CD4-positive, alpha-beta T cell treated with Interleukin-21 for 1 hour (primary cell): ENCODE results near the gene SULT2B1.
"Not testable (repeated sequence)": the region's sequence is repeated elsewhere in the genome, so short reads cannot be mapped to it uniquely, and the experiment has no call there.

Source experiments
- DNase-seq: peaks from one replicate; pipeline ENCODE4 v3.0.0-alpha.2; 2020

Gene SULT2B1

DNA sequence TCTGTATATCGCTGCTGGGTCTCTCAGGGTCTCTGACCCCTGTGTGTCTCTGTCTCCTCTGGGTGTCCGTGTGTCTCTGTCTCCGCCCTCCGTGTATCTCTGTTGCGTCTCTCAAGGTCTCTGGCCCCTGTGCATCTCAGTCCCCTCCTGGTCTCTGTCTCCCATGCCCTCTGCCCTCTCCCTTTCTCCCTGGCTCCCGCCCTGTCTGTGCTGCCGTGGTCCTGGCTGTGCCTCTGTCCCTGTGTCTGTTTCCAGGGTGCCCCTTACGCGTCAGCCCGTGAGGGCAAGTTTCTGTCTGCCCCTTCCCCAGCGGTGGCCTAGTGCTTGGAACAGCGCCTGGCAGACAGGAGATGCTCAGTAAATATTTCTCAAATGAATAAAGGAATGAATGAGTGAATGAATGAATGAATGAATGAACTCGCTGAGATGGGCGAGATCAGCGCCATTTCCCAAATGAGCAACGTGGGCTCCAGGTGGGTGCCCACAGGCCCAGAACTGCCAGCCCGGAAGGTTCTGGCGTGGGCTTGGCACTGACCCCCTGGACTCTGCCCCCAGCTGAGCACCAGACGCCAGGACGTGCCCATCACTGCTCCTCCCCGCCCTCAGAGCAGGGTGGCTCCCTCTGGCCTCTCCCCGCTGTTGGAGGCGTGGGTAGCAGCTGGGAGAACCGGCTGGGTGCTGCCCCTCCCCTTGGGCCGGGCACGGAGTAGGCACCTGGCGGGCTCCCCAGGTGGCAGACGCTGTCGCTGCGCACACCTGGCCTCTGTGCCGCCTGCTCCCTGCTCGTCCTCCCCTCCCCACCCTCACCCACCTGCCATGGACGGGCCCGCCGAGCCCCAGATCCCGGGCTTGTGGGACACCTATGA is at the start of gene SULT2B1:
Gene SULT2B1 (plus strand): TSS at position 736 of the 866 bp plus-strand sequence. CDS start 81 bp downstream, at position 817.
- DNase-seq, result no peak

DNA sequence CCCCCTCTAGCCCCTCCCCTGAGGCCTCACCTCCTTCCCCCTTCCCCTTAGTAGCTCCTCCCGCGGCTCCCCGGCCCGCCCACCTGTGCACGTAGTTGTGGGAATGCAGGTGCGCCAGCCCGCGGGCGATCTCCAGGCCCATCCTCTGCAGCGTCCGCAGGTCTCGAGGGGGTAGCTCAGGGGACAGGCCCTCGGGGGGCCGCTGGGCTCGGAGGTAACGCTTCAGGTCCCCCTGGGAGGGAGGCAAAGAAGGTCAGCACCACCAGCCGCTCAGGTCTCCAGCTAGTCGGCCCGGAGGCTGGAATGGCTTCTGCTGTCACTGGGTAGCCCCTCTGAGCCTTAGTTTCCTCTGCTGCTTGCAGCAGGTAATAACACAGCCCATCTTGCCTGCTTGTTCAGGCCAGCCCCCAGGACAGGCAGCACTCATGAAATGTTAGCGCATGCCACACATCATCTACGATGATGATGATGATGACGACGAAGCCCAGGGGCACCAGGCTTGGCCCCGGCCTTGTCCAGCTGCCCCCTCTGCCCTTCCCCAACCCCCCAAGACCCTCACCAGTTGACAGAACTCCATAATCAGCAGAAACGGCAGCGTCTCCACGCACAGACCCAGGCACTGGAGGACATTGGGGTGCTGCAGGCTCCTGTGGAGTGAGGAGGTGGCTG is 49.5 kb upstream of the SULT2B1 start:
- DNase-seq, result no peak

DNA sequence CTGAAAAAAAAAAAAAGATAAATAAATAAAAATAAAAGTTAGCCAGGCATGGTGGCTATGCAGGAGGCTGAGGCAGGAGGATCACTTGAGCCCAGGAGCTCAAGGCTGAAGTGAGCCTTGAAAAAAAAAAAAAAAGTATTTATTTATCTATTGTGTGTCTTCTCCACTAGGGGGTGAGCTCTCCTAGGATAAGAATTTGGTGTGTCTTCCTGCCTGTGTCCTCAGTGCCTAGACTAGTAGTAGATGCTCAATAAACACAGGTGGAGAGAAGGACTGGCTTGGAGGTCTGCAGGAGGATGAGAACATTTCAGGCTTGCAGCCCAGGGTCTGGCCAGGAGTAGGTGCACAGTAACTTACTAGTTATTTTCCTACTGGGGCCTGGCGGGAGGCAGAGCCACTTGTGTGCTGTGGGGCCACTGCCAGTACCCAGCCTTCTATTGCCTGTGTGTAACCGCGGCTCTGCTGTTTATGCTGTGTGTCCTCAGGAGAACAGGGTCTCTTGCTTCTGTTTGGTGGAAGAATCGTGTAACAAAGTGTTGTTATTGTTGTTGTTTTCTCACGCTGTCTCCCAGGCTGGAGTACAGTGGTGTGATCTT is 45.7 kb upstream of the SULT2B1 start:
- DNase-seq, result peak; percentile 74

DNA sequence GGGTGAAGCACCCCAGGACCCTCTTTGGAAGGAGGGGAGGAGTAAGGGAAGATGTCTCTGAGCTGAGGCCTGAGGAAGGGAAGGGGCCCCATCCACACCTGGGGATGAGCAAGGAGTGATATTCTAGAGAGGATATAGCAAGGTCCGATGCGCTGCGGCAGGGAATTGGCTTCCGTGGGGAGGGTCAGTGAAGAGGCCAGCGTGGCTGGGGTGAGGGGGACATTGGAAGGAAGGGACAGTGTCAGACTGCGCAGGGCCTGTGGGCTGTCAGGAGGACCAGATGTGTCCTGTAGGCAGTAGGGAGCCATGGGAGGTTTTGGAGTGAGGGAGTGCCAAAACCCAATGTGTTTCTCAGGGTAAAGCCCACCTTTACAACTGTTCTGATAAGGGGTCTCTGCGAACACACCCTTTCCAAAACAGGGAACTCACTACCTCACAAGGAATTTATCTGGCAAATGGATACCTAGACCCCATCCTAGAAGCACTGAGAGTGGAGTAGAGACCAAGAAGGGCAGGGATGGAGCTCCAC is 44.0 kb upstream of the SULT2B1 start:
- DNase-seq, result no peak

DNA sequence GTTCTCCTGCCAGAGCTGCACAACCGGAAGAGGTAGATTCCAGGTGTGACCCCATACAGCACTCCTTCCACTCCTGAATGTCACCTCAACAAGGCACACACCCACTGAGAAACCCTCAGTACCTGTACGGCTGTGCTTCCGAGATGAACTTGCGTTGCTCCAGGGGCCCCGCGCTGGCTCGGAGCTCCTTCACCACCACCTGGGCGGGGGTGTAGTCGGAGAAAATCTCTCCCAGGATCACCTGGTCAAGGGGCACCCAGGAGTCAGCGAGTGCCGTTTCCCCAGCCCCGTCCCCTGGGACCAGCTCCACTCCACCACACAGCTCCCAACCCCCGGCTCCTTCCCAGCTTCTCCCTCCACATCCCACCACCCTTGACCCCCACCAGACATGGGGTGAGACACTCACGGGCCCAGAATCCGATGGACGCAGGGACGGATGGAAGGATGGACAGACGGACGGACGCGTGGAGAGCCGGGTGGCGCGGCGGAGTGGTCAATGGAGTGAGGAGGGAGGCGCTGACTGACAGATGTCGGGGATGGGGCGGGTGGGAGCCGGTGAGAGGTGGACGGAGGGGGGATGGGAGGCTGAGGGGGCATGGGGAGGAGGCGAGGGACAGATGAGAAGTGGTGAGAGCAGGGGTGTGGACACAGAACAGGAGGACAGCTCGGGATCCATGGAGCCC is 43.1 kb upstream of the SULT2B1 start:
- no peak for DNase-seq

DNA sequence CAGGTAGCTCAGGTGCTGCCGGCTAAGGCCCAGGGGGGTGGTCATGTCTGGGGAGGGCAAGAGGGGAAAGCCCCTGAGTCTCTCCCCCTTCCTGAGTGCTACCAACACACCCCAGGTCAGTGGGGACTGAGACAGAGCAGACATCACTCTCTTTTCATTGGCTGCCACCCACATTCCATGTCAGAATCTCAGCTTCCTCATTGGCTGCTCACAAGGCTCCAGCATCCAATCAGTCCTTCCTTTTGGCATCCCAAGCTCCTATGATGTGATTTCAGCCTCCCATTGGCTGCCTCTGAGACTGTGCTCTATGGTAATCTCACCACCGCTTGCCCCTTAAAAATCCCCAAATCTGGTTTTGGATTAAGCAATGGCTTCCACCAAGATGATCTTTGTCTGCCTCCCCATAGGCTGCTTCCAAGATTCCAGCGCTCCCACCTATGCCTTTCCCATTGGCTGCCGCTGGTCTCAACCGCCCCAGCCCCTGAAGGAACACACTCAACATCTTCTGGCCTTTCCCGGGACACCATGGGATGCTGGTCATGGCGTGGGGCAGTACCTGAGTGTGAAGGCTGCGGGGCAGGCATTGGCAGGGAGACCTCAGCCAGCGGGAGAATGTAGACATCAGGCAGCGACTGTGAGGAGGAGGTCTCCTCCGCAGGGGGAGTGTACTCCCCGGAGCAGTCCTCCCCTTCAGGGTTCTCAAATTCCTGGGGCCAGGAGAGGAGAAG is 42.3 kb upstream of the SULT2B1 start:
- DNase-seq, result no peak

DNA sequence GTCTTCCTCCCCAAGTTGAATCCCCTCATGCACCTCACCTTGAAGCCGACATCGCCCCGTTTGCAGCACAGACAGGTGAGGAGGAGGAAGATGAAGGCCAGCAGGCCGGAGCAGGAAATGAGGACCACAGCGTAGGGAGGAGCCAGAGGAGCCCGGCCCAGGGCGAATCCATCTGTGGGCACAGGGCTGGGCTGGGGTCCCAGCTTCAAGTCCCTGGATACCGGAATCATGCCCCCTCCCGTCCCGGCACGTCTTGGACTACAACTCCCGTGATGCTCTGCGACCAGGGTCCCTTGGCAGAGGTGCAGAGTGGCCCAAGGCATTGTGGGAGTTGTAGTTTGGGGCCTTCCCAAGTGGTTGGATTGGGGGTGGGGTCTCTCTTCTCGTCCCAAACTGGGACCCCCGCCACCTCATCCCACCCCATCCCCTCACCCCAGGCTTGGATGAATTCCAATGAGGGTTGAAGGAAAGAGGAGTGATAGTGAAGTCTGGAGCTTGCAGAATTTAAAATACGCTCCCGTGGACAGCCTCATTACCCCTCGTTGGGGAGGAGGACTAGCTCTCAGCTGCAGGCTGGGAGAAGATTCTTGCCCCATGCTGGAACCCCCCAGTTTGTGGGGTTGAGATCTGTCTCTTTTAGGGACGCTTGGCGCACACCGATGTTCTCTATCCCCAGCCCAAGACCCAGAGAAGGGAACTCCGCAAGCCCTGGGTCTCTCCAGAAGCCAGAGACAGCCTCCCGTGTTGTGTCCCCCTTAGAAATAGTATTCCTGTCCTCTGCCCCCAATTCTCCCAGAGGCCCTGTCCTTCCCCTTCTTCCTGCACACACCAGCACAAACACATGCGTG is 41.3 kb upstream of the SULT2B1 start:
- DNase-seq, result peak; percentile 78

DNA sequence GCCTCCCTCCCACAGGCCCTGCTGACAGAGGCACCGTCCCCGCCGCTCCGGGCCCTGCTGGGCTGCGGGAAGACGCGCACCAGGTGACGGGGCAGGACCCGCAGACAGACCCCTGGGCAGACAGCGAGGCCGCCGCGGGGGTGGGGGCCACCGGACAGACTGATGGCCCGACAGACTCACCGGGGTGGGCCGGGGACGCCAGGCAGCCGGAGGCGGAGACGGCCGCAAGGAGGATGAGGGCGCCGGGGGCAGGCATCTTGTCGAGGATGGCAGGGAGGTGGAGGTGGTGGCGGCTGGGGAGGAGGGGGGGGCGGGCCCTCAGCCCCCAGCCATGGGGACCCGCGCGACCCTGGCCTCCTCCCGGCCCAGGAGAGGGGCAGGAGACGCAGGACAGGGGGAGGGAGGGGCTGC is 40.6 kb upstream of the SULT2B1 start:
- DNase-seq, result no peak

DNA sequence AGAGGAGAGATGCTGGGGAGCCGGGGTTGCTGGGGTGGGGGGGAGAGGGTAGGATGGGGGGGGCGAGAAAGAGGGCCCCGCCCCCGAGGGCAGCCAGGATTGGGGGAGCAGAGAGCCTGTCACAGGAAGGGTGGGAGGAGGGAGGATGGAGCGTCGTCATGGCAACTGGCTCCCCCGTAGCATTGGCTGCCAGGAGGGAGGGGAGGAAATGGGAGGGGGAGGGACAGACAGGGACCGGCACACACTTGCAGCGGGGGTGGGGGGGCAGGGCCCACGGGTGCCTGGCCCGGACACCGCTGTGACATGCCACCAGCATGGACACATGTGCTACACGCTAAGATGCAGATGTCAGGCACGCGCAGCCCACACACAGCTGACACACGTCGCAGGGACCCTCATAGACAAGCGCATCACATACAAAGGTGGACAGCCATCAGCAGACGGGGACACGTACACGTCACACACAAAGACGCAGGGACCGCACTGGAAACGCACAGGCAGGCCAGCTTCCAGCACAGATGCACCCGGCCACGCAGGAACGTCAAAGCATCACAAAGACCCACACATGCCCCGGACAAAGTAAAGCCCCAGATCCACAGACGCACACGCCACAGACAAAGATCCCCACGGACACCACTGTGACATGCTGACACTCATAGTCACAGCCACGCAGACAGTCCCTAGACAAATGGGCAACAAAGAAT is 40.0 kb upstream of the SULT2B1 start, which contains the start of gene LMTK3:
Gene LMTK3 (minus strand): TSS at position 36 of the 704 bp plus-strand sequence. CDS start 259 bp downstream, outside the sequence.
- peak; percentile 93 for DNase-seq

DNA sequence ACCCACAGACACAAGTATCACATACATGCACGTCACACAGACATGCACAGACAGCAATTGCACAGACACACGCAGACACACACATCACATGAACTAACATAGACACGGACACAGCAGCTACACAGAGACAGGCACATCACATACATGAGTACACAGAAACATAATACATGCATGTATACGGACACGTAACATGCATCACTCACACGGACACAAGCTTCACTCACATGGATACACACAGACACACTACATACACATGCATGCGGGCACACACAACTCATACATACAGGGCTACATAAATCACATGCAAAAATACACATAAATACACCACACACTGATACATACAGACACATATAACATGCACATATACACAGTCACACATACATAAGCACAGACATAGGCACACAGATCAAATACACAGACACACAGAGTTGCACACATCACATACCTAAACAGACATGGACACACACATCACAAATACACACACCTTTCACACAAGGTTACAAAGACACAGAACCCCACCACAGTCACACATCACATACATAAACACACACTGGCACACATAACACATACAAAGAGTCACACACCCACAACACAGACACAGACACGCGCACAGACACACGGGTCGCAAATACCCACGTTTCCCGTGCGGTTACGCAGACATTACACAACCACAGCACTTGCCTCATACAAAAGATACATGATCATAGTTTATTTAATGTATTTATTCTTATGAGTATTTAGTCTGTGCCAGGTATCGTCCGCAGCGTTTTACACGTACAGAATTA is 39.3 kb upstream of the SULT2B1 start:
- DNase-seq, result peak; percentile 39

DNA sequence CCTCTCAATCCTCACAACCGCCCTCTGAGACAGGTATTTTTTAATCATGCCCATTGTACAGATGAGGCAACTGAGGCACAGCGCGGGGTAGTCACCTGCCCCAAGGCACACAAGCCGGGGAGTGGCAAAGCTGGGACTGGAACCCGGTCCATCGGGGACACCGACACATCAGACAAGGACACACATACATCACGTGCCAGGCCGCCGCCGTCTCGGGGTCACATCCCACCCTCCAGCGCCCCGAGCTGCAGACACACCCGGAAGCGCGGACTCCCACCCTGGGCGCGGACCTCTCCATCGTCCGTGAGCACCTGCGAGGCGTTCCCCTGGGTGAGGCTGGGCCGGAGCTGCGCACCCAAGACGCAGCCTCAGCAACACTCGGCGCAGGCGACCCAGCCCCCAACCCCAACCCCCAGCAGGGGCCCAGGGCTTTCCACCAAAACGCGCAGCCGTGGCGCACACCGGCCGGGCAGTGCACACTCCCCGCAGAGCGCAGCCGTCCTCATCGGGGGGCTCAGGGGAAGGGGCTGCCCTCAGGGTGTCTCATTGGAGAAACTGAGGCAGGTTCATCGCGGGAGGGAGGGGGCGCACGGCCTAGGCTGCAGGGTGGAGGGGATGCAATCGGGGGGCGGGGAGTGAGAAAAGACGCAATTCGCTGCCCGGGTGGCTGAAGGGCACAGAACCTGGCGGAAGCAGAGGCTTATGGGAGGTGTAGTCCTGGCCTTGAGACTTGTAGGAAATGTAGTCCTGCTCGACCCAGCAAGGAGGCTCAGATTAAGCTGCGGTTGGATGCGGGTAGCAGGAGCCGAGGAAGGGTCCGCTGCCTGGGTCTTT is 38.5 kb upstream of the SULT2B1 start:
- peak; percentile 83 for DNase-seq

DNA sequence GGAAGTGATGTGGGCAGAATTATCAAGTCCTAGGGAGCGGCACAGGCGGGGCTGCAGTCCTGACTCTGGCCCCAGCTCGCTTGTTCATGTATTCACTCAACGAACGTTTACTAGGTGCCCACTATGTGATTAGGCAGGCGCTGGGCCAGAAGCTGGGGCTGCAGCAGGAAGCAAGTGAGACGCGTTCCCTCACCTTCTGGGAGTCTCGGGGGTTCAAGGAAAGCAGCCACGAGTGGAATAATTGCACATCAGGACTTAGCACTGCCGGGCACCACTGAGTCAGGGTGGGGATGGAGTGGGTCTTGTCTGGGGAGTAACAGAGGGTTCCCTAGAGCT is 37.9 kb upstream of the SULT2B1 start:
- DNase-seq, result no peak

DNA sequence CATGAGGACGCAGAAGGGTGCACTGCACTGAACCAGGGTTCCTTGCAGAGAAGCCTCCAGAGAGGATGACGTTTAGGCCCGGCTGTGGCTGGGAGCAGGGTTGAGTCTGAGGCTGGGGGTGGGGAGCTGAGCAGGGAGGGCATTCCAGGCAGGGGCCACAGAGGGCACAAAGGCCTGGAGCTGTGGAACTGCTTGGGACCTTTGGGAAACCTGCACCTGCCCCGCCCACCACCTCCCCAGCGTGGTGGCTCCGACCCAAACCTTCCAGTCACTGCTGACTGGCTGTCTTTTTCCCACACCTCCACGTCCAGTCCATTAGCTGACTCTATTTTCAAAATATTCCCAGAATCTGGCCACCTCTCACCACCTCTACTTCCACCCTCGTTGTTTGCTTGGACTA is 35.4 kb upstream of the SULT2B1 start:
- no peak for DNase-seq

DNA sequence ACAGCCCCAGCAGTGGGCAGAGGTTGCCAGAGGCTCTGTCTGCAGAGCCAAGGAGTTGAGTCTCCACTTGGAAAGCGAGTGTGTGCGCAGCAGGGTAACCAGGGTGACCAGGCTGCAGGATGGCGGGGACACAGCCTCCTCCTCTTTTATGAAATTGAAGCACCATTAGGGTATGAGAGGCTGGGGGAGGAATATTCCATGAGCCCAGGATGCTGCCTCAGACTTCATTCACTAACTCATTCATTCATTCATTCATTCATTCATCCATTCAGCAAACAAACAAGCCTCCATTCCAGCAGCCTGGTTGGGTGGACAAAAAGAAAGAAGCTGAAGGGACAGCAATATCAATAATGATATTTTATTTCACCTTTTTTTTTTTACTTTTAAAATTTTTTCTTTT is 33.8 kb upstream of the SULT2B1 start:
- no peak for DNase-seq

DNA sequence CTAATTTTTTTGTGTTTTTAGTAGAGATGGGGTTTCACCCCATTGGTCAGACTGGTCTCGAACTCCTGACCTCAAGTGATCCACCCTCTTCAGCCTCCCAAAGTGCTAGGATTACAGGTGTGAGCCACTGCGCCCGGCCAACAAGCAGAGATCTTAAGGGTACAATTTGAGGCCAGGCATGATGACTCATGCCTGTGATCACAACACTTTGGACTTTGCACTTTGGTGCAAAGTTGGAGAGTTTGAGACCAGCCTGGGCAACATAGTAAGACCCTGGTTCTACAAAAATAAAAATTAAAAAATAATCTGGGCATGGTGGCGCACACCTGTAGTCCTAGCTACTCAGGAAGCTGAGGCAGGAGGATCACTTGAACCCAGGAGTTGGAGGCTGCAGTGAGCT is 32.5 kb upstream of the SULT2B1 start:
- not testable (repeated sequence) for DNase-seq

DNA sequence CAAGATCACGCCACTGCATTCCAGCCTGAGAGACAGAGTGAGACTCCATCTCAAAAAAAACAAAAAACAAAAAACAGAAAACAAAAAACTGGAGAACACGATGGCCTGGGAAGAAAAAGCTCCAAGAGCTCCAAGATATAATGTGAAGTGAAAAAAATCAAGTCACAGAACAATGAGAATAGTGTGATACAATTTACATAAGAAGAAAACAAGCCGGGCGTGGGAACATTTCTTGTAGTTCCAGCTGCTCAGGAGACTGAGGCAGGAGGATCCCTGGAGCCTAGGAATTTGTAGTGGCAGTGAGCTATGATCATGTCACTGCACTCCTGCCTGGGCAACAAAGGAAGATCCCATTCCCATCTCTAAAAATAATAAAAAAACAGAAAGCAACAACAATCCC is 31.8 kb upstream of the SULT2B1 start:
- no peak for DNase-seq

DNA sequence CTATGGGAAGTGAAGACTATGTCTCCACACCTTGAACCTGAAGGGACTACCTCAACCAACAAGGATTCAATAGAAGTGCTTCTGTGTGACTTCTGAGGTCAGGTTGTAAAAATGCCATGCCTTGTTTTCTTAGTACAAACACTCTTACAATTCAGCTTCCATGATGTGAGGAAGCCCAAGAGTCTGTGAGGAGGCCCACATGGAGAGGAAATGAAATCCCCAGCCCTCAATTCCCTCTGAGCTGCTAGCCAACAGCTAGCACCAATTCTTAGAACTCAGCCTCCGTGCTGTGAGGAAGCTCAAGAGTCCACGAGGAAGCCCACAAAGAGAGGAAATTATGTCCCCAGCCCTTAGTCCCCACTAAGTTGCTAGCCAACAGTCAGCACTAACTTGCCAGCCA is 27.8 kb upstream of the SULT2B1 start:
- DNase-seq, result no peak

DNA sequence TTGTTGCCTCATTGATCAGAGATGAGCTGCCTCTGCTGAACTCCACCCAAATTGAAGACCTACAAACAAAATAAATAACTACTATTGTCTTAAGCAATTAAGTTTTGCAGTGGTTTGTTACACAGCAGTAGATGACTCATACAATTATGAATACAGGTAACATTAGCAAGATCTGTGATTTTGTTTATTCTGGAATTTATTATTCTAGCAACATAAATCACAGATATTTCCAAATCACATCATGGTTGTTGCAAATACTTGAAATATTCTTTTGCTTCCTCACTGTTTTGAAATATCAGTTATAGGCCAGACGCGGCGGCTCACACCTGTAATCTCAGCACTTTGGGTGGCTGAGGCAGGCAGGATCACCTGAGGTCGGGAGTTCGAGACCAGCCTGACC is 27.2 kb upstream of the SULT2B1 start:
- no peak for DNase-seq

DNA sequence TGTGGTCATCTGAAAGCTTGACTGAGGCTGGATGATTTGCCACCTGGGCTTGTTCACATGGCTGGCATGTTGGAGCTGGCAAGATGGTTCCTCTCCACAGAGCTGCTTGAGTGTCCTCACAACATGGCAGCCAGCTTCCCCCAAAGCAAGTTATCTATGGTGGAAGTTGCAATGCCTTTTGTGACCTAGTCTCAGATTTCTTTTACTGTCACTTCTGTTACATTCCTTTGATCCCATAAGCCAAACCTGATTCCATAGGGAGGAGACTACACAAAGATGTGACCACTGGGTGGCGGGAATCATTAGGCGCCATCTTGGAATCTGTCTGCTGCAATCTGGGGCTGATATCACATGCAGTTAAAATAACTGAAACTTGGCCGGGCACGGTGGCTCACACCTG is 22.8 kb upstream of the SULT2B1 start:
- DNase-seq, result no peak
